Activated CD8-positive, alpha-beta memory T cell treated with anti-CD3 and anti-CD28 coated beads for 48 hours (primary cell): ENCODE results near the gene TSPAN14.

Experiments used
- DNase-seq, 3 experiments: peaks; one replicate each; pipeline ENCODE4 v3.0.0-alpha.2; 2020; ENCODE audit warnings: low read depth in 2 of 3, low spot score in 2 of 3

TSPAN14 gene

DNA sequence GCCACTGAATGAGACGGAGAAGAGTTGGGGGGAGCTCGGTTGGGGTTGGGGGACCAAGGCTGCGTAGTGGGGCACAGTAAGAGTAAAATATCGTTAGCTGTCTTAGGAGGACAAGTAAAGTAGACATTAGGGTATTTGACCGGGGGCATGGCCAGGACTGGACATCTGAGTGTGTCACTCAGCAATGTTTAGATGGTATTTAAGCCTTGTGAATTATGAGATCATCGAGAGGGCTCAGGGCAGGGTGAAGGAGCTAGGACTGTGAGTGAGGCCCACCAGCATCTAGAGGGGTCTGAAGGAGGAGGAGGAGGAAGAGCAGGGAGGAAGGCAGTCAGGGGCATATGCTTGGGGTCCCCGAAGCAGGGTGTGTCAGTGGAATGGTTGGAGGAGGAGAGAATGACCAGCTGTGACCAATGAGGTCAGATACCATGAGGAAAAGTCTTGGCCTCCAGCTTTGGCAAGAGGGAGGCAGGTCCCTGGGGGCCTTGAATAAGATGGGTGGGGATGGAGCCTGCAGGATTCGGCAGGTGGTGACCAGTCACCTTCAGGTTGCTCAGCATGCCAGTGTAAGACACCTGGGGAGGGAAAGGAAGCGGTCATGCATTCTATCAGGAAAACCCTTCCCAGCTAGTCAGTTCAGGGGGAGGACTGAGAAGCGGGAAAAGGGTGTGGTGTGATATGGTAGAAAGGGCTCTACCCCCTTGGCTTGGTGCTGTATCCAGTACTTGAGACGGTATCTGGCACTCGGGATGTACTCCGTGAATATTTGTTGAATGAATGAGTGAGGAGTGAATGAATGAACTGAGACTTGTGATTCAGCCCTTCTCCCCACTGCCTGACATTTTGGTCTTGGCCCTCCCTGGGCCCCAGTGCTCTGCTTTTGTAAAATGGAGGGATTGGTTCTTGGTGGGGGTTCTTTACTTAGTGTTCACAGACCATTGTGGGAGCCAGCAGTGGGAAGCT, 48.8 kb downstream of the TSPAN14 start:
- DNase-seq = no peak

DNA sequence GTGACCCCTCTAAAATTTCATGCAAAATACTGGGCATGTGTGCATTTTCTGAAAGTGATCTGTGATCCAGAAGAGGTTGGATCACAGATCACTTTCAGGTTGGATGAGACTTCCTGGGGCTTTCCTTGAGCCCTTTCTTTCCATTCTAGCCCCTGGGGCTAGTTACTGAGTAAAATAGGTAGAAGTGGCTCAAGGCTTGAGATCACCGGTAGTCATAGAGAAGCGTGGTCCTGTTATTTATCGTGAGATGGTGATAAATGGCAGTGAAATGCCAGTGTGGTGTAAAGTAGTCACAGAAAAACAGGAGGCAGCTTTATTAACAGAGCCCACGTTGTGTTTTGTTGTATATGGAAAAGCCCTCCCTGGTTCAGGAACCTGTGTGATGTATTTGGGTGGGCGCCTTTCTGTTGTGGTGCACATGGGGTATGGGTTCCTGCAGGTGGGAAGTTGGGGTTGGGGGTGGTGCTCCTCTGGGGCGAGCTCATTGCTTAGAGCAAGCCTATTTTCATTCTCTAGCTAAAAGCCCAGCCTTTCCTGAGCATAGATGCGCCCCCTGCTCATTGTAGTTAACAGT, 49.6 kb downstream of the TSPAN14 start:
- DNase-seq = no peak

GRCh38 chr10:80504158-80504811, 50.2 kb downstream of the TSPAN14 start:
- no peak for DNase-seq

DNA sequence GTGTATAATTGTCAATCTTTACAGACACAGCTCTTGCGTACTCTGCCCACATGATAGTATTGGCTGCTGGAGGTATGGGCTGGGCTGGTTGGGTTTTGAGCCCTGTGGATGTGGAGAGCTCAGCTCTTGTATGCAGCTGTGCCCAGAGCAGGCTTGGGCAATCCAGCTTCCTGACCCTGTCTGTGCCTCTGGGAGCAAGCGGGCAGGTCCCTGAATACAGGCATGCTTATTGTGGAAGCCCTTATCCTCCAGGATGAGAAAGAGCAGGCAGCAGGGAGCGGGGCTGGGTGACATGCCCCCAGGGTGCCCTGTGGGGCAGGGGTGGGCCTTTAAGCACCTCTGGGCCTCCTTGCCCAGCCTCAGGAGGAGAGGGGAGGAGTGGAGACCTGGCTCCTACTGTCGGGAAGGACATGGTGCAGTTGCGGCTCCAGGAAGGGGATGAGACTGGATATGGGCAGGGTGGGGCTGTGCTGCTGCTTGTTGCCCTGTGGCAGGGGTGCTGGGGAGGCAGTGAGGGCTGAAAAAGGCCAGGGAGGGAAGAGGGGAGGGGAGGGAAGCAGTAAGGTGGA, 50.9 kb downstream of the TSPAN14 start:
- DNase-seq = no peak

- DNase-seq = no peak
Measured at GRCh38 chr10:80506189-80506575, 52.1 kb downstream of the TSPAN14 start.

DNA sequence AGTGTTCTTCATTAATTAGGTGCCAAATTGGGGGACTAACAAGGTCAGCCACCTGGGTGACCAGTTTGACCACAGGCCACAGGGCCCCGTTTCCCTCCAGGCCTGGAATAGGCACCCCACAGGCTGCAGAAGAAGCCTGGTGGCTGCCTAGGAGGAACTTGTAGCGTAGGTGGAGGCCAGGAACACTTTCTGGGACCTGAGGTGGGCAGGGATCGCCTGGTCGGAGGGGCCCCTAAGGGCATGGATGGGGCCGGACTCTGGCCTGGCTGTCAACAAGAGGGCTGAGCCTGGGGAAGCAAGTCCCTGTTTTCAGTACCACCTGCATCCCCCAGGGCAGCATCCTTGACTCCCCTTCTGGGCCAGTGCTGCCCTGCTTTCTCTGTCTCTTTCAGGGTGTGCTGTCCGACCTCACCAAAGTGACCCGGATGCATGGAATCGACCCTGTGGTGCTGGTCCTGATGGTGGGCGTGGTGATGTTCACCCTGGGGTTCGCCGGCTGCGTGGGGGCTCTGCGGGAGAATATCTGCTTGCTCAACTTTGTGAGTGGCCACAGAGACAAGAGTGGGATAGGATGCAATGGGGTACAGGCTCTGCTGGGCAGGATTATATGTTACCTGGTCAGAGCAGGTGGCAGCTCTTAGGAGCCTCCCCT, 52.9 kb downstream of the TSPAN14 start:
- DNase-seq = no peak

DNA sequence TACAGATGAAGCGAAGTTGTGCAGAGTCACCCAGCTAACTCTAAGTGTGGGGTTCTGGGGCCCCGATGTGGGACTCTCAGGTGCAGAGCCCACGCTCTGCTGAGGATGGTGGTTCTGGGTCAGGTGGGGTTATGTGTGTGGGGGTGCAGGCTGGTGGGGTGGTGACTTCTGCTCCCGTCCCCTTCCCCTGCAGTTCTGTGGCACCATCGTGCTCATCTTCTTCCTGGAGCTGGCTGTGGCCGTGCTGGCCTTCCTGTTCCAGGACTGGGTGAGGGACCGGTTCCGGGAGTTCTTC, 54.9 kb downstream of the TSPAN14 start:
- no peak for DNase-seq

- DNase-seq = no peak
Measured at GRCh38 chr10:80509403-80510161, 55.5 kb downstream of the TSPAN14 start.

GRCh38 chr10:80512031-80512526, 58.0 kb downstream of the TSPAN14 start:
- no peak for DNase-seq

GRCh38 chr10:80513106-80513505, 59.0 kb downstream of the TSPAN14 start:
- no peak for DNase-seq

GRCh38 chr10:80515511-80515910, 61.4 kb downstream of the TSPAN14 start:
- no peak for DNase-seq

GRCh38 chr10:80515941-80516340, 61.8 kb downstream of the TSPAN14 start:
- DNase-seq = no peak

DNA sequence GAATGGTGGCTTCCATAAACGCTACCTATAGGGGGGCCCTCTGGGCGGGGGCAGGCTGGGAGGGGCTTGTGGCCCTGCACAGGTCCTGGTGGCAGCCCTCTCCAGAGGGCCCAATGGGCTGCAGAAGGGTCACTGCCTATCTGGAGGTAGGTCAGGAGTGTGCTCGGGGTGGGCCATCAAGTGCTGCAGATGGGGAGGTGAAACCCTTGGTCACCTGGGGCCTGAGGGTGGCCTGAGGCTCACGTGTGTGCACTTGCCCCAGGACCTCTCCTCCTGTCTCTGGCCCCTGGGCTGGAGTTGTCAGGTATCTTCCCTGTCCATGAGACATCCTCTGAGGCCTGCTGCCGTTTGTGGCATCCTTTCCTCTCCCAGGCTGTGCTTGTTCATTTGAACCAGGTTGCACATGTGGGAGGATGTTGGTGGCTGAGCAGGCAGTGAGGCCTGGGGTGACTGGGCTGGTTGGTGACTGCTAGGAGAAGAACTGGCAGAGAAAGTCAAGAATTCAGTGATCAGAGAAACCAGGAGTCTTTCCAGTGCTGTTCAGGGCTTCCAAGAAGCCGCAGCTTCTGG, 62.5 kb downstream of the TSPAN14 start:
- no peak for DNase-seq

GRCh38 chr10:80517416-80518142, 63.5 kb downstream of the TSPAN14 start:
- no peak for DNase-seq

- DNase-seq = no peak
Measured at GRCh38 chr10:80518143-80518806, 64.2 kb downstream of the TSPAN14 start.

- no peak for DNase-seq
Measured at GRCh38 chr10:80518807-80519360, 64.8 kb downstream of the TSPAN14 start.

DNA sequence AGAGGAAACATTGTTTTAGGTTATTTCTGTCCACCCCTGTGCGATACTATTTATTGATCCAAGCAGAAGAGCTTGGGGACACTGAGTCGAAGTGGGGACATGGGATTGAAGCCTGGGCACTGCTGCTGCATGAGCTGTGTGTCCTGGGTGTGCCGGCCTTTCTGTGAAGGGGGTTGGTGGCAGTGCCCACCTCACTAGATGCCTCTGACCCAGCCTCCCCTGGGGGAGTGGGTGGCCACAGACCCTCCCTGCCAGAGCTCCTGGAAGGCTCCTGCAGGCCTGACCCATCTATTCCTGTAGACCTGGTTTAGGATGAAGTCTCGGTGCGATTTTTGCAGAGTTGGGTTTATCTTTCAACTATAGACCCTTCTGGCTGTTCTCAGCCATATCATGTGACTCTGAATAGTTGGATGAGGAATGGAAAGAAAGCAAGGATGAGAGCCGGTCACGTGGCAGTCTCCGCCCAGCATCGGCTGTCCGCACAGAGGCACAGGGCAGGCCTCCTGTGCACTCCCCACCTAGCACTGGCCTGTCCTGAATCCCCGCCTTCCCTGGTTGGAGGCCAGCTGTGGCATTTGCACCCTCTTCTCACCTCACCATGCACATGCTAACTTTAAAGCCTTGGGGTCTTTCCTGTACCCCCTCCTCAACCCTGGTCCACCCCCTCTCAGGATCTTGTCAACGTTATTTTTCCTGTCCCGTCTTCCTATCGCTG, 66.0 kb downstream of the TSPAN14 start:
- no peak for DNase-seq
